Liver (tissue), 9 donors: ENCODE data around the gene CARMIL1. TPM values are rescaled to one million over a fixed set of nuclear protein-coding genes. Genes with fewer than 3 reads are reported as not detected.

Experiments
- DNase-seq: peaks from one replicate; pipeline ENCODE4 v3.0.0-alpha.2; 2017; ENCODE audit warnings: low spot score
- H3K27ac ChIP-seq, 2 donors: one replicate each; pipeline ENCODE4 v1.7.0; 2013; ENCODE audit warnings: inconsistent platforms in 2 of 2, low read length in 2 of 2, control low read depth in 1 of 2, low read depth in 1 of 2, mild to moderate bottlenecking in 1 of 2
- H3K27me3 ChIP-seq, 4 donors: one replicate each; pipeline versions ENCODE4 v1.6.1 to v1.7.0; 2013; ENCODE audit warnings: low read length in 3 of 4, inconsistent platforms in 1 of 4, mild to moderate bottlenecking in 1 of 4, moderate library complexity in 1 of 4; ENCODE audit not compliant: control insufficient read depth in 4 of 4, insufficient read depth in 4 of 4
- H3K36me3 ChIP-seq, 4 donors: one replicate each; pipeline versions ENCODE4 v1.6.1 to v1.7.0; 2013; ENCODE audit warnings: low read length in 3 of 4, mild to moderate bottlenecking in 3 of 4, low read depth in 1 of 4, moderate library complexity in 1 of 4; ENCODE audit not compliant: control insufficient read depth in 4 of 4, insufficient read depth in 3 of 4
- H3K4me1 ChIP-seq, 4 donors: one replicate each; pipeline versions ENCODE4 v1.6.1 to v1.7.0; 2013; ENCODE audit warnings: low read length in 3 of 4, mild to moderate bottlenecking in 3 of 4, moderate library complexity in 1 of 4; ENCODE audit not compliant: control insufficient read depth in 4 of 4, insufficient read depth in 4 of 4
- H3K4me3 ChIP-seq, 3 donors: one replicate each; pipeline versions ENCODE4 v1.6.1 to v1.7.0; 2013; ENCODE audit warnings: low read length in 3 of 3, control low read depth in 1 of 3, low read depth in 1 of 3, mild to moderate bottlenecking in 1 of 3
- H3K9ac ChIP-seq, 2 donors: one replicate each; pipeline ENCODE4 v1.7.0; 2013; ENCODE audit warnings: low read length in 2 of 2, mild to moderate bottlenecking in 2 of 2, moderate library complexity in 2 of 2, control low read depth in 1 of 2, low read depth in 1 of 2
- H3K9me3 ChIP-seq, 4 donors: one replicate each; pipeline versions ENCODE4 v1.6.1 to v1.7.0; 2013; ENCODE audit warnings: low read length in 3 of 4; ENCODE audit not compliant: control insufficient read depth in 4 of 4
- ATF3 ChIP-seq: IDR thresholded peaks from 2 replicates; pipeline ENCODE4 v1.6.1; 2016; ENCODE audit warnings: antibody characterized with exemption
- CTCF ChIP-seq: fragments of 150-350 bp; IDR thresholded peaks from 2 replicates; pipeline ENCODE4 v1.5.1; 2017; ENCODE audit warnings: improper control_type of control experiment, low read depth, low read length; ENCODE audit not compliant: missing input control
- EGR1 ChIP-seq, 2 donors: IDR thresholded peaks; 2 replicates each; pipeline ENCODE4 v1.6.1; 2016 to 2018; ENCODE audit warnings: antibody characterized with exemption in 2 of 2, low read depth in 2 of 2
- FOXA1 ChIP-seq: IDR thresholded peaks from 2 replicates; pipeline ENCODE4 v1.6.1; 2016; ENCODE audit warnings: antibody characterized with exemption
- FOXA2 ChIP-seq: IDR thresholded peaks from 2 replicates; pipeline ENCODE4 v1.6.1; 2016; ENCODE audit warnings: antibody characterized with exemption
- GABPA ChIP-seq, 2 donors: IDR thresholded peaks in 1 of 2; conservative IDR thresholded peaks in 1 of 2; 2 replicates each; pipeline ENCODE4 v1.6.1; 2016; ENCODE audit warnings: antibody characterized with exemption in 2 of 2, mild to moderate bottlenecking in 1 of 2, moderate library complexity in 1 of 2
- HNF4A ChIP-seq, 2 donors: conservative IDR thresholded peaks; 2 replicates each; pipeline ENCODE4 v1.6.1; 2016; ENCODE audit warnings: antibody characterized with exemption in 2 of 2, mild to moderate bottlenecking in 2 of 2
- HNF4G ChIP-seq: IDR thresholded peaks from 2 replicates; pipeline ENCODE4 v1.6.1; 2016; ENCODE audit warnings: antibody characterized with exemption
- JUND ChIP-seq, 2 donors: IDR thresholded peaks; 2 replicates each; pipeline ENCODE4 v1.6.1; 2016; ENCODE audit warnings: antibody characterized with exemption in 2 of 2
- MAX ChIP-seq: IDR thresholded peaks from 2 replicates; pipeline ENCODE4 v1.6.1; 2016; ENCODE audit warnings: antibody characterized with exemption
- NR2F2 ChIP-seq: IDR thresholded peaks from 2 replicates; pipeline ENCODE4 v1.6.1; 2016; ENCODE audit warnings: antibody characterized with exemption
- RAD21 ChIP-seq, 2 donors: IDR thresholded peaks; 2 replicates each; pipeline ENCODE4 v1.6.1; 2016; ENCODE audit warnings: antibody characterized with exemption in 2 of 2, mild to moderate bottlenecking in 2 of 2
- REST ChIP-seq: IDR thresholded peaks from 2 replicates; pipeline ENCODE4 v1.6.1; 2016; ENCODE audit warnings: antibody characterized with exemption, mild to moderate bottlenecking
- RXRA ChIP-seq, 2 donors: IDR thresholded peaks; 2 replicates each; pipeline ENCODE4 v1.6.1; 2017 to 2018; ENCODE audit warnings: antibody characterized with exemption in 2 of 2, mild to moderate bottlenecking in 1 of 2
- SP1 ChIP-seq: IDR thresholded peaks from 2 replicates; pipeline ENCODE4 v1.6.1; 2018; ENCODE audit warnings: antibody characterized with exemption, mild to moderate bottlenecking
- TAF1 ChIP-seq: conservative IDR thresholded peaks from 2 replicates; pipeline ENCODE4 v1.6.1; 2016; ENCODE audit warnings: antibody characterized with exemption, mild to moderate bottlenecking
- YY1 ChIP-seq: IDR thresholded peaks from 2 replicates; pipeline ENCODE4 v1.6.1; 2016; ENCODE audit warnings: antibody characterized with exemption, mild to moderate bottlenecking
- WGBS: extraction: QIAGEN DNeasy Blood & Tissue Kit; methylation state at CpG from one replicate; pipeline ENCODE4 v1.1.7; 2013; 5-methylcytosine and 5-hydroxymethylcytosine counted together
- polyA plus RNA-seq, 2 donors: library from polyadenylated mRNA; stranded (reverse) in 1 of 2; unstranded in 1 of 2; fragments of 200-250 nt in 1 of 2; fragments of >200 nt in 1 of 2; fragmentation: Nextera tagmentation in 1 of 2; extraction: Ambion mirVana in 1 of 2; gene quantifications; one replicate each; pipeline versions ENCODE4 v1.2.1 to v1.2.3, GENCODE V29; 2013 to 2015
- total RNA-seq, 2 donors: library from RNA; depleted of rRNA; stranded (reverse); fragments of >200 nt; gene quantifications; one replicate each; pipeline ENCODE4 v1.2.3, GENCODE V29; 2014
- TF ChIP-seq, protein P1 (sequence below): IDR thresholded peaks from 2 replicates; pipeline ENCODE4 v1.6.1; 2016; ENCODE audit warnings: antibody characterized with exemption
- donor health status: healthy.
- donor health status: healthy.
- donor health status: healthy.
- donor health status: healthy.
- donor health status: healthy.

CARMIL1 gene
- total and polyA plus RNA-seq, 4 donors: 1.4 to 9.5 (median 3.5) TPM

DNA sequence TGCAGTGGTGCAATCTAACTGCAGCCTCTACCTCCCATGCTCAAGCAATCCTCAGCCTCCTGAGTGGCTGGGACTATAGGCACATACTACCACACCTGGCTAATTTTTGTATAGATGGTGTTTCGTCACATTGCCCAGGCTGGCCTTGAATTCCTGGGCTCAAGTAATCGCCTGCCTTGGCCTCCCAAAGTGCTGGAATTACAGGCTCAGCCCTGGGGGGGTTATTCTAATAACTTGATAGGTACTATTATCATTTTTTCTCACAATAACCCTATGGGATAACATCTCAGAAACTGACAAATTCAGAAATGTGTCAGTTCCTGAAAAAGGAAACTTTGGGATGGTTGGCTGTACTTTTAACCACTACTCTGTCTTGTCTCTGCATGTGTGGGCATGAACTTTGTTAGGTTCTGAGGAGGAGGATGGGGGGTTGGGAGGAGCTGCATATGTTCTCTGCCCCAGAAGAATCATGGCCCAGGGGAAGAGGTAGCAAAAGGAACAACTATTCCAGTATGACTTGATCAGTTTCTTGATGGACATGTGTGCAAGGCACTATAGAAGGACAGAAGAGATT lies 169.9 kb downstream of the CARMIL1 start:
- DNase-seq: no peak
- Histone ChIP-seq H3K36me3 (peaks cover 0 to 3% (median 0%) of the 10 kb centered on the region in 4 donors), H3K4me3 (no peak overlapping the region), H3K4me1 (no peaks in the 10 kb centered on the region), H3K9ac (no peak overlapping the region), H3K27ac (no peak overlapping the region), H3K27me3 (no peaks in the 10 kb centered on the region), H3K9me3 (peaks cover 0 to 1% (median 0%) of the 10 kb centered on the region in 4 donors)
- 94% methylated on average over 2 of the region's 2 CpGs for WGBS
- no peak for TF ChIP-seq EGR1 (IDR thresholded peaks at IDR 0.05; ENCODE audit: low read depth in 2 of 2)
- no peak for TF ChIP-seq HNF4G
- no peak for TF ChIP-seq FOXA1
- no peak for TF ChIP-seq RAD21 (IDR thresholded peaks at IDR 0.05)
- no peak for TF ChIP-seq MAX
- TF ChIP-seq JUND (IDR thresholded peaks at IDR 0.05): no peak
- no peak for TF ChIP-seq SP1
- no peak for TF ChIP-seq RXRA (IDR thresholded peaks at IDR 0.05)
- no peak for TF ChIP-seq ATF3
- TF ChIP-seq HNF4A (conservative IDR thresholded peaks at IDR 0.05): no peak
- TF ChIP-seq TAF1: no peak
- no peak for TF ChIP-seq REST
- TF ChIP-seq, protein P1, sequence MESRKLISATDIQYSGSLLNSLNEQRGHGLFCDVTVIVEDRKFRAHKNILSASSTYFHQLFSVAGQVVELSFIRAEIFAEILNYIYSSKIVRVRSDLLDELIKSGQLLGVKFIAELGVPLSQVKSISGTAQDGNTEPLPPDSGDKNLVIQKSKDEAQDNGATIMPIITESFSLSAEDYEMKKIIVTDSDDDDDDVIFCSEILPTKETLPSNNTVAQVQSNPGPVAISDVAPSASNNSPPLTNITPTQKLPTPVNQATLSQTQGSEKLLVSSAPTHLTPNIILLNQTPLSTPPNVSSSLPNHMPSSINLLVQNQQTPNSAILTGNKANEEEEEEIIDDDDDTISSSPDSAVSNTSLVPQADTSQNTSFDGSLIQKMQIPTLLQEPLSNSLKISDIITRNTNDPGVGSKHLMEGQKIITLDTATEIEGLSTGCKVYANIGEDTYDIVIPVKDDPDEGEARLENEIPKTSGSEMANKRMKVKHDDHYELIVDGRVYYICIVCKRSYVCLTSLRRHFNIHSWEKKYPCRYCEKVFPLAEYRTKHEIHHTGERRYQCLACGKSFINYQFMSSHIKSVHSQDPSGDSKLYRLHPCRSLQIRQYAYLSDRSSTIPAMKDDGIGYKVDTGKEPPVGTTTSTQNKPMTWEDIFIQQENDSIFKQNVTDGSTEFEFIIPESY: no peak
- no peak for TF ChIP-seq CTCF
- TF ChIP-seq FOXA2: no peak
- no peak for TF ChIP-seq YY1
- TF ChIP-seq NR2F2: no peak
- TF ChIP-seq GABPA (IDR thresholded peaks at IDR 0.05 in 1 of 2, conservative IDR thresholded peaks at IDR 0.05 in 1 of 2): no peak
